WTC11 (cell line): Measurements from ENCODE around the gene PHPT1. TPM values are rescaled to one million over a fixed set of nuclear protein-coding genes. Genes with fewer than 3 reads are reported as not detected.
A peak's percentile ranks its signal among the peaks of the same experiment; 100 is the strongest.

Source experiments
- ATAC-seq: fragments of 200-7000 bp; cut with Tn5 transposase; 2 replicates; pipeline ENCODE4 v1.10.0; 2021; ENCODE audit warnings: mild to moderate bottlenecking, moderate library complexity
- CTCF ChIA-PET: fragments of 300-600 bp; sonication (Branson Sonifier 250); formaldehyde crosslinking; loops from one replicate; lab custom pipeline; 2021; ENCODE audit warnings: antibody characterized with exemption; lab: Charles Lee
- POLR2A ChIA-PET: fragments of 350-600 bp; sonication (Branson Sonifier 250); formaldehyde crosslinking; loops from one replicate; lab custom pipeline; 2021; ENCODE audit warnings: antibody characterized with exemption; lab: Charles Lee
- DNase-seq: peaks from one replicate; pipeline ENCODE4 v3.0.0; 2021; ENCODE audit warnings: low spot score
- H3K27ac Mint-ChIP-seq: 2 replicates; pipeline ENCODE4 v1.8.0; 2021; ENCODE audit warnings: mixed read lengths
- H3K27me3 Mint-ChIP-seq: 2 replicates; pipeline ENCODE4 v1.8.0; 2021; ENCODE audit warnings: low read depth, mild to moderate bottlenecking, moderate library complexity, mixed read lengths
- H3K36me3 Mint-ChIP-seq: 2 replicates; pipeline ENCODE4 v1.8.0; 2021; ENCODE audit warnings: mixed read lengths
- H3K4me1 Mint-ChIP-seq: 2 replicates; pipeline ENCODE4 v1.8.0; 2022; ENCODE audit warnings: mixed read lengths
- H3K4me3 Mint-ChIP-seq: 2 replicates; pipeline ENCODE4 v1.8.0; 2021; ENCODE audit warnings: mild to moderate bottlenecking, moderate library complexity, mixed read lengths
- H3K9me3 Mint-ChIP-seq: 2 replicates; pipeline ENCODE4 v1.8.0; 2021; ENCODE audit warnings: mixed read lengths
- CBFB ChIP-seq: sonication (generic); formaldehyde crosslinking; IDR thresholded peaks from 2 replicates; pipeline ENCODE4 v1.8.1; 2022; ENCODE audit warnings: mild to moderate bottlenecking, low read depth, missing genetic modification reagents
- CDX4 ChIP-seq: fragments of 250-450 bp; sonication (Bioruptor Pico); IDR thresholded peaks from 2 replicates; pipeline ENCODE4 v1.9.0; 2021; ENCODE audit warnings: moderate library complexity, mild to moderate bottlenecking, inconsistent platforms, borderline replicate concordance
- ELF4 ChIP-seq: sonication (generic); formaldehyde crosslinking; IDR thresholded peaks from 2 replicates; pipeline ENCODE4 v1.8.1; 2022; ENCODE audit warnings: low read depth, mild to moderate bottlenecking, moderate library complexity, missing genetic modification reagents
- ESRRA ChIP-seq: sonication (generic); formaldehyde crosslinking; IDR thresholded peaks from 2 replicates; pipeline ENCODE4 v1.8.1; 2022; ENCODE audit warnings: mild to moderate bottlenecking, missing genetic modification reagents, borderline replicate concordance
- FOXK1 ChIP-seq: sonication (generic); formaldehyde crosslinking; IDR thresholded peaks from 2 replicates; pipeline ENCODE4 v1.8.0; 2022; ENCODE audit warnings: mild to moderate bottlenecking, moderate library complexity, missing genetic modification reagents
- IRF1 ChIP-seq: sonication (generic); formaldehyde crosslinking; IDR thresholded peaks from 2 replicates; pipeline ENCODE4 v1.8.0; 2023; ENCODE audit warnings: missing genetic modification reagents
- JAZF1 ChIP-seq: fragments of 250-450 bp; sonication (Bioruptor Pico); IDR thresholded peaks from 2 replicates; pipeline ENCODE4 v1.9.0; 2021; ENCODE audit warnings: moderate library complexity, mild to moderate bottlenecking, inconsistent platforms
- NR2C2 ChIP-seq: sonication (generic); formaldehyde crosslinking; IDR thresholded peaks from 2 replicates; pipeline ENCODE4 v1.8.0; 2022; ENCODE audit warnings: mild to moderate bottlenecking, missing genetic modification reagents
- SMAD4 ChIP-seq: sonication (generic); formaldehyde crosslinking; IDR thresholded peaks from 2 replicates; pipeline ENCODE4 v1.8.0; 2022; ENCODE audit warnings: mild to moderate bottlenecking, missing genetic modification reagents
- TP53 ChIP-seq: sonication (generic); formaldehyde crosslinking; IDR thresholded peaks from 2 replicates; pipeline ENCODE4 v1.8.1; 2023; ENCODE audit warnings: mild to moderate bottlenecking, missing genetic modification reagents
- ZNF281 ChIP-seq: sonication (generic); formaldehyde crosslinking; IDR thresholded peaks from 2 replicates; pipeline ENCODE4 v1.8.0; 2023; ENCODE audit warnings: mild to moderate bottlenecking, missing genetic modification reagents
- ZNF317 ChIP-seq: sonication (generic); formaldehyde crosslinking; IDR thresholded peaks from 2 replicates; pipeline ENCODE4 v1.8.1; 2023; ENCODE audit warnings: low read depth, mild to moderate bottlenecking, moderate library complexity, missing genetic modification reagents, borderline replicate concordance
- ZNF396 ChIP-seq: fragments of 250-450 bp; sonication (Bioruptor Pico); IDR thresholded peaks from 2 replicates; pipeline ENCODE4 v1.8.0; 2021; ENCODE audit warnings: mild to moderate bottlenecking, moderate library complexity, borderline replicate concordance
- ZSCAN18 ChIP-seq: fragments of 250-450 bp; sonication (Bioruptor Pico); IDR thresholded peaks from 2 replicates; pipeline ENCODE4 v2.1.2; 2022; ENCODE audit warnings: mild to moderate bottlenecking, moderate library complexity
- total RNA-seq: library from RNA; stranded (reverse); gene quantifications from 3 replicates; pipeline ENCODE4 v1.2.3, GENCODE V29; 2021

PHPT1 gene
- total RNA-seq, 1 experiment from 2014 or later = 138 TPM

GRCh38 chr9:136820971-136821825, 28.0 kb upstream of the PHPT1 start (continued):
- 0 out of 2 replicates have a peak, but pooled peaks have one; percentile 23 for TF ChIP-seq IRF1 (CRISPR knock-in tag)
- TF ChIP-seq CBFB = no peak
- no peak for TF ChIP-seq JAZF1 (CRISPR knock-in tag)
- no peak for TF ChIP-seq CDX4 (CRISPR knock-in tag)
- no peak for TF ChIP-seq ZSCAN18 (CRISPR knock-in tag)
- no peak for TF ChIP-seq ESRRA
- TF ChIP-seq ELF4 = no peak
- no peak for TF ChIP-seq ZNF317 (CRISPR knock-in tag)
- TF ChIP-seq ZNF281 = no peak
- TF ChIP-seq SMAD4 (CRISPR knock-in tag) = no peak
- TF ChIP-seq NR2C2 = no peak

GRCh38 chr9:136821826-136822544, 27.2 kb upstream of the PHPT1 start:
- ATAC-seq (peak; percentile 43), DNase-seq (peak; percentile 56)
- peaks cover 14% of the 10 kb centered on the region for H3K4me1 Mint-ChIP-seq
- H3K27me3 Mint-ChIP-seq = no peaks in the 10 kb centered on the region
- ChIA-PET CTCF (interaction anchor here (1.3 to 5.8 kb wide), 8 partner anchors 13 to 247 kb away, joined by 3 to 64 read pairs (median 6); partner anchors contain the start of genes AJM1, RABL6 and TMEM141), POLR2A (interaction anchor here (0.9 to 1.5 kb wide), 3 partner anchors 9 to 21 kb away, joined by 3 to 5 read pairs (median 5); partner anchors contain the start of gene RABL6)
- H3K9me3 Mint-ChIP-seq = no peaks in the 10 kb centered on the region
- H3K27ac Mint-ChIP-seq = peak overlapping the region; percentile 73; the same call in 1 of the 2 replicates
- H3K4me3 Mint-ChIP-seq = peak overlapping the region; percentile 55
- TF ChIP-seq ZNF396 (CRISPR knock-in tag) (no peak), ELF4 (no peak), IRF1 (CRISPR knock-in tag) (no peak), TP53 (CRISPR knock-in tag) (0 out of 2 replicates have a peak, but pooled peaks have one; percentile 1), FOXK1 (CRISPR knock-in tag) (no peak)
- H3K36me3 Mint-ChIP-seq = peaks cover 6% of the 10 kb centered on the region
